Measurements from ENCODE around the gene IL17C. TPM values are rescaled to one million over a fixed set of nuclear protein-coding genes. Genes with fewer than 3 reads are reported as not detected.

The IL17C gene
- total RNA-seq, 1 experiment from 2014 or later = 1.9 TPM

DNA sequence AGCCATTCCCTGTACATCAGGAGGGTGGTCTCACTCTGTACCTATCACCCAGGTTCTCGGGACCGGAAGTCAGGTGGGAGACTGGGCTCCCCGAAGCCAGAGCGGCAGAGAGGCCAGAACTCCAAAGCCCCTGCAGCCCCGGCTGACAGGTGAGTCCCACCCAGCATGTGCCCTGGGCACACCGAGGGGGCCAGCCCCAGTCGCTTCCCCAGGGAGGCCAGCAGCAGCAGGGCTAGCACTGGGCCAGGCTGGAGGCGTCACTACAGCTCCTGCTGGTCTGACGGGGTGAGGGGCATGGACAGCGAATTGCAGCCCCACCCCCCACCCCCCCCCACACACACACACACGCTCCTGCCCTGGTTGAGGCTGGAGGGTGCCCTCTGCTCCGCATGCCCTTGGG is 7.9 kb upstream of the IL17C start:
- H3K4me1 Mint-ChIP-seq = peaks cover 9% of the 10 kb centered on the region
- H3K4me3 Mint-ChIP-seq = no peak overlapping the region
- no peak overlapping the region for H3K27ac Mint-ChIP-seq
- no peak for ATAC-seq
- TF ChIP-seq, protein P1, sequence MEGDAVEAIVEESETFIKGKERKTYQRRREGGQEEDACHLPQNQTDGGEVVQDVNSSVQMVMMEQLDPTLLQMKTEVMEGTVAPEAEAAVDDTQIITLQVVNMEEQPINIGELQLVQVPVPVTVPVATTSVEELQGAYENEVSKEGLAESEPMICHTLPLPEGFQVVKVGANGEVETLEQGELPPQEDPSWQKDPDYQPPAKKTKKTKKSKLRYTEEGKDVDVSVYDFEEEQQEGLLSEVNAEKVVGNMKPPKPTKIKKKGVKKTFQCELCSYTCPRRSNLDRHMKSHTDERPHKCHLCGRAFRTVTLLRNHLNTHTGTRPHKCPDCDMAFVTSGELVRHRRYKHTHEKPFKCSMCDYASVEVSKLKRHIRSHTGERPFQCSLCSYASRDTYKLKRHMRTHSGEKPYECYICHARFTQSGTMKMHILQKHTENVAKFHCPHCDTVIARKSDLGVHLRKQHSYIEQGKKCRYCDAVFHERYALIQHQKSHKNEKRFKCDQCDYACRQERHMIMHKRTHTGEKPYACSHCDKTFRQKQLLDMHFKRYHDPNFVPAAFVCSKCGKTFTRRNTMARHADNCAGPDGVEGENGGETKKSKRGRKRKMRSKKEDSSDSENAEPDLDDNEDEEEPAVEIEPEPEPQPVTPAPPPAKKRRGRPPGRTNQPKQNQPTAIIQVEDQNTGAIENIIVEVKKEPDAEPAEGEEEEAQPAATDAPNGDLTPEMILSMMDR (IDR thresholded peaks at IDR 0.05) = no peak
- TF ChIP-seq PRRX2 (CRISPR knock-in tag; IDR thresholded peaks at IDR 0.05) = no peak
- TF ChIP-seq TEAD1 (CRISPR knock-in tag; IDR thresholded peaks at IDR 0.05) = no peak
- no peak for TF ChIP-seq NFE2L1 (CRISPR knock-in tag; IDR thresholded peaks at IDR 0.05)
- TF ChIP-seq, protein P2, sequence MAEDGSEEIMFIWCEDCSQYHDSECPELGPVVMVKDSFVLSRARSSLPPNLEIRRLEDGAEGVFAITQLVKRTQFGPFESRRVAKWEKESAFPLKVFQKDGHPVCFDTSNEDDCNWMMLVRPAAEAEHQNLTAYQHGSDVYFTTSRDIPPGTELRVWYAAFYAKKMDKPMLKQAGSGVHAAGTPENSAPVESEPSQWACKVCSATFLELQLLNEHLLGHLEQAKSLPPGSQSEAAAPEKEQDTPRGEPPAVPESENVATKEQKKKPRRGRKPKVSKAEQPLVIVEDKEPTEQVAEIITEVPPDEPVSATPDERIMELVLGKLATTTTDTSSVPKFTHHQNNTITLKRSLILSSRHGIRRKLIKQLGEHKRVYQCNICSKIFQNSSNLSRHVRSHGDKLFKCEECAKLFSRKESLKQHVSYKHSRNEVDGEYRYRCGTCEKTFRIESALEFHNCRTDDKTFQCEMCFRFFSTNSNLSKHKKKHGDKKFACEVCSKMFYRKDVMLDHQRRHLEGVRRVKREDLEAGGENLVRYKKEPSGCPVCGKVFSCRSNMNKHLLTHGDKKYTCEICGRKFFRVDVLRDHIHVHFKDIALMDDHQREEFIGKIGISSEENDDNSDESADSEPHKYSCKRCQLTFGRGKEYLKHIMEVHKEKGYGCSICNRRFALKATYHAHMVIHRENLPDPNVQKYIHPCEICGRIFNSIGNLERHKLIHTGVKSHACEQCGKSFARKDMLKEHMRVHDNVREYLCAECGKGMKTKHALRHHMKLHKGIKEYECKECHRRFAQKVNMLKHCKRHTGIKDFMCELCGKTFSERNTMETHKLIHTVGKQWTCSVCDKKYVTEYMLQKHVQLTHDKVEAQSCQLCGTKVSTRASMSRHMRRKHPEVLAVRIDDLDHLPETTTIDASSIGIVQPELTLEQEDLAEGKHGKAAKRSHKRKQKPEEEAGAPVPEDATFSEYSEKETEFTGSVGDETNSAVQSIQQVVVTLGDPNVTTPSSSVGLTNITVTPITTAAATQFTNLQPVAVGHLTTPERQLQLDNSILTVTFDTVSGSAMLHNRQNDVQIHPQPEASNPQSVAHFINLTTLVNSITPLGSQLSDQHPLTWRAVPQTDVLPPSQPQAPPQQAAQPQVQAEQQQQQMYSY (CRISPR knock-in tag; IDR thresholded peaks at IDR 0.05) = no peak
- no peak for TF ChIP-seq ZNF396 (CRISPR knock-in tag; IDR thresholded peaks at IDR 0.05; ENCODE audit: borderline replicate concordance)
- no peak for TF ChIP-seq NR3C1 (CRISPR knock-in tag; conservative IDR thresholded peaks at IDR 0.05; ENCODE audit: low read depth)
- no peak for TF ChIP-seq E2F1 (CRISPR knock-in tag; IDR thresholded peaks at IDR 0.05)
- TF ChIP-seq, protein P3, sequence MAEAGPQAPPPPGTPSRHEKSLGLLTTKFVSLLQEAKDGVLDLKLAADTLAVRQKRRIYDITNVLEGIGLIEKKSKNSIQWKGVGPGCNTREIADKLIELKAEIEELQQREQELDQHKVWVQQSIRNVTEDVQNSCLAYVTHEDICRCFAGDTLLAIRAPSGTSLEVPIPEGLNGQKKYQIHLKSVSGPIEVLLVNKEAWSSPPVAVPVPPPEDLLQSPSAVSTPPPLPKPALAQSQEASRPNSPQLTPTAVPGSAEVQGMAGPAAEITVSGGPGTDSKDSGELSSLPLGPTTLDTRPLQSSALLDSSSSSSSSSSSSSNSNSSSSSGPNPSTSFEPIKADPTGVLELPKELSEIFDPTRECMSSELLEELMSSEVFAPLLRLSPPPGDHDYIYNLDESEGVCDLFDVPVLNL (CRISPR knock-in tag; IDR thresholded peaks at IDR 0.05; ENCODE audit: borderline replicate concordance, low read depth) = no peak
- TF ChIP-seq ATF3 (CRISPR knock-in tag; conservative IDR thresholded peaks at IDR 0.05) = no peak
- TF ChIP-seq, protein P4, sequence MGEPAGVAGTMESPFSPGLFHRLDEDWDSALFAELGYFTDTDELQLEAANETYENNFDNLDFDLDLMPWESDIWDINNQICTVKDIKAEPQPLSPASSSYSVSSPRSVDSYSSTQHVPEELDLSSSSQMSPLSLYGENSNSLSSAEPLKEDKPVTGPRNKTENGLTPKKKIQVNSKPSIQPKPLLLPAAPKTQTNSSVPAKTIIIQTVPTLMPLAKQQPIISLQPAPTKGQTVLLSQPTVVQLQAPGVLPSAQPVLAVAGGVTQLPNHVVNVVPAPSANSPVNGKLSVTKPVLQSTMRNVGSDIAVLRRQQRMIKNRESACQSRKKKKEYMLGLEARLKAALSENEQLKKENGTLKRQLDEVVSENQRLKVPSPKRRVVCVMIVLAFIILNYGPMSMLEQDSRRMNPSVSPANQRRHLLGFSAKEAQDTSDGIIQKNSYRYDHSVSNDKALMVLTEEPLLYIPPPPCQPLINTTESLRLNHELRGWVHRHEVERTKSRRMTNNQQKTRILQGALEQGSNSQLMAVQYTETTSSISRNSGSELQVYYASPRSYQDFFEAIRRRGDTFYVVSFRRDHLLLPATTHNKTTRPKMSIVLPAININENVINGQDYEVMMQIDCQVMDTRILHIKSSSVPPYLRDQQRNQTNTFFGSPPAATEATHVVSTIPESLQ (CRISPR knock-in tag; IDR thresholded peaks at IDR 0.05) = no peak
- TF ChIP-seq, protein P5, sequence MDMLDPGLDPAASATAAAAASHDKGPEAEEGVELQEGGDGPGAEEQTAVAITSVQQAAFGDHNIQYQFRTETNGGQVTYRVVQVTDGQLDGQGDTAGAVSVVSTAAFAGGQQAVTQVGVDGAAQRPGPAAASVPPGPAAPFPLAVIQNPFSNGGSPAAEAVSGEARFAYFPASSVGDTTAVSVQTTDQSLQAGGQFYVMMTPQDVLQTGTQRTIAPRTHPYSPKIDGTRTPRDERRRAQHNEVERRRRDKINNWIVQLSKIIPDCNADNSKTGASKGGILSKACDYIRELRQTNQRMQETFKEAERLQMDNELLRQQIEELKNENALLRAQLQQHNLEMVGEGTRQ (CRISPR knock-in tag; IDR thresholded peaks at IDR 0.05) = no peak
- peaks cover 3% of the 10 kb centered on the region; the same call in 1 of the 2 replicates for H3K27me3 Mint-ChIP-seq (ENCODE audit: low read depth)
- ChIA-PET CTCF (interaction anchor here (0.6 to 3.7 kb wide), 4 partner anchors 12 to 55 kb away, joined by 6 to 29 read pairs (median 8); no protein-coding TSS in a partner anchor), POLR2A (interaction anchor here (0.6 kb wide), 1 partner anchor 87 kb away, joined by 4 read pairs; no protein-coding TSS in a partner anchor)
- no peaks in the 10 kb centered on the region for H3K9me3 Mint-ChIP-seq
- H3K36me3 Mint-ChIP-seq = peaks cover 30% of the 10 kb centered on the region
- DNase-seq (ENCODE audit: low spot score) = no peak

DNA sequence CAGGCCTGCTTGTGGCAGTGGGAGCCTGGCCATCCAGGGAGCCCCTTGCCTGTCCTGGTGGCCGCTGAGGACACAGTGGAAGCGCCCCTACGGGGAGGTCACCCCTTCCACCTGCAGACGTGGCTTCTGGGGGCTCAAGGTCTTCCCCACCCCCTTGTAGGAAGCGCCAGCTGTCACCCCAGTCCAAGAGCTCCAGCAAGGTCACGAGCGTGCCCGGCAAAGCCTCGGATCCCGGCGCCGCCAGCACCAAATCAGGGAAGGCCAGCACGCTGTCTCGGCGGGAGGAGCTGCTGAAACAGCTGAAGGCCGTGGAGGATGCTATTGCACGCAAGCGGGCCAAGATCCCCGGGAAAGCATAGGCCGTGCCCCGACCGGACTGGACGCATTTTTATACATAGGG is 7.4 kb upstream of the IL17C start:
- Mint-ChIP-seq H3K4me3 (no peak overlapping the region), H3K9me3 (no peaks in the 10 kb centered on the region), H3K27ac (no peak overlapping the region; the same call in 1 of the 2 replicates), H3K4me1 (peaks cover 11% of the 10 kb centered on the region), H3K27me3 (ENCODE audit: low read depth) (peaks cover 7% of the 10 kb centered on the region), H3K36me3 (peaks cover 29% of the 10 kb centered on the region)
- CTCF ChIA-PET = interaction anchor here (0.7 to 3.7 kb wide), 6 partner anchors 13 to 952 kb away, joined by 3 to 29 read pairs (median 5); no protein-coding TSS in a partner anchor
- POLR2A ChIA-PET = no interaction called here
- ATAC-seq = no peak
- DNase-seq (ENCODE audit: low spot score) = no peak
- TF ChIP-seq ESRRA (CRISPR knock-in tag; IDR thresholded peaks at IDR 0.05; ENCODE audit: borderline replicate concordance) = no peak
- TF ChIP-seq E2F5 (CRISPR knock-in tag; IDR thresholded peaks at IDR 0.05) = no peak
- no peak for TF ChIP-seq NR1H2 (CRISPR knock-in tag; IDR thresholded peaks at IDR 0.05)
- no peak for TF ChIP-seq ZNF317 (CRISPR knock-in tag; IDR thresholded peaks at IDR 0.05; ENCODE audit: borderline replicate concordance, low read depth)
- TF ChIP-seq ETV6 (CRISPR knock-in tag; IDR thresholded peaks at IDR 0.05) = no peak
- TF ChIP-seq, protein P4 (CRISPR knock-in tag; IDR thresholded peaks at IDR 0.05) = no peak
- no peak for TF ChIP-seq OVOL2 (CRISPR knock-in tag; IDR thresholded peaks at IDR 0.05; ENCODE audit: borderline replicate concordance)
- TF ChIP-seq ZNF121 (CRISPR knock-in tag; IDR thresholded peaks at IDR 0.05) = no peak
